ENCODE data around the gene ERG.

Gene ERG

DNA sequence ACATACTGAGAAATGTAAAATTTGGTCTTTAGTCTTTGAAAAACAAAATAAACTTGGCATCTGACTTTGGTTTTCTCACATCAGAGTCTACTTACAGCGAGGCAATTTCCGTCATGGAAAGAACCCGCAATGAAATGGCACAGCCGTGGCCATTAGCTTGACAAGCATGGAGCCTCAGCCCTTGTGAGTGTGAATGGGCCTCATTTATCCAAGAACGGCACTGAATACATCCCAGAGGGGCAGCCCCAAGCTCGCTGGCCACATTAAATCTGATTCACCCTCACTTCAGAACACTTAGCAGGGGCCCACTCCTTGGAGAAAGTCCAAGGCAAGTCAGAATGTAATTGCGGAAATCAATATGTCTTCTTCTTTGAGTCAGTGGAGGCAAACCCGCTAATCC lies 64.8 kb downstream of the ERG start:
- no peak for DNase-seq (ENCODE audit: low read depth)

DNA sequence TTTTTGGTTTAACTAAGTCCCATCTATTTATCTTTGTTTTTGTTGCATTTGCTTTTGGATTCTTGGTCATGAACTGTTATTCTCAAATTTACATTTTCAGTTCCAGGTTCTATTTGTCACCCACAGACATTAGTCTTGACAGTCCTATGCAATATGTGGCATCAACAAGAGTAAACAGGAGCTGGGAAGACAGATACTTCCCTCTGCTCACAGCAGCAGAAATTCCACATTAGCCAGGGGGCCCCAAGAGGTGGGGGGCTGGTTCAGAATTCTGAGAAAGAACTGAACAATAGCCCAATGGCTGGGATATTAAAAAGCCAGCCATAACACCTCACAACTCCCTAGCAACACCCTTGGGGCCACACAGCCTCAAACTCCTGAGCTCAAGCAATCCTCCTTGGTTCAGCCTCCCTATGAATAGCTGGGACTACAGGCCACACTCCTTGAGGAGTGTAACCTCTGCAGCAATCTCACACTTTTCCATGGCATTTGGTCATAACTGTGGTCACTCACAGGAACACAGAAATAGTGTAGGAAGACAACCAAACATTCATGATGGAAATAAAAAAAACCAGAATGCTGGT lies 67.8 kb downstream of the ERG start:
- DNase-seq (ENCODE audit: low read depth) = no peak

- DNase-seq (ENCODE audit: low read depth) = no peak
Measured at GRCh38 chr21:38429011-38429410, 69.3 kb downstream of the ERG start.

DNA sequence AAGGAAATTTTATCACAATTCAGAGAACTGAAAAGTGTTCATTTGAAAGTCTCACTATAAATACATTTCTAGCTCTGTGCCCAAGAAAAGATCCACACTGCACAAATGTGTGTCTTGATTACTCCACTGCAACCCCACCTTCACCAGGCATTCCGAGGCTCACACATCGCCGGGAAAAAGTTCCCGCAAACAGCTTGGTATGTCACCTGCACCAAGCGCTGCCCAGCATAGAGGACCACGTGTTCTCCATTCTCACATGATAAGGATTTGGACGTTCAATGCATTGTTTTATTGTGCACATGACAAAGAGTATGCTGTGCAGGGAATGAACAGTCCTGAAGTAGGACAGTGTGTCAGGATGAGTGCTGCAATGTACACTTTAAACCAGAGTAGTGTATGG lies 70.1 kb downstream of the ERG start:
- DNase-seq (ENCODE audit: low read depth) = no peak

GRCh38 chr21:38424305-38425019 lies 73.8 kb downstream of the ERG start:
- no peak for DNase-seq (ENCODE audit: low read depth)

DNA sequence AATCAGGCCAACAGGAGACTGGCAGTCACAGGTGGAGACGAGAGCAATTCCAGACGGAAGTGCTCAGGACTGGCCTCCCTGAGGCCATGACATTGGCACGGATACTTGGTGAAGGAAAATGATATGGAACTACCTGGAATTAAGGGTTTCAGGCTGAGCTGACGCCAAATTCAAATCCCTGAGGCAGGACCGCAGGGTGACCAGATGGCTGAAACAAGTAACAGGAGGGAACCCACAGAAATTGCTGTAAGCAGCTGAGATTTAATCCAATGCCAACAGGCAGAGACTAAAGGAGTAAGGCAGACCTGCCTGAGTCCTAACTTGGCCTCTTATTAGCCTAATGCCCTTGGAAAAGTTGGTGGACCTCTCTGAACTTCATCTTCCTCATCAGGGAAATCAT lies 76.2 kb downstream of the ERG start:
- no peak for DNase-seq (ENCODE audit: low read depth)

GRCh38 chr21:38420140-38420539 lies 78.1 kb downstream of the ERG start:
- DNase-seq (ENCODE audit: low read depth) = no peak

- no peak for DNase-seq (ENCODE audit: low read depth)
Measured at GRCh38 chr21:38417726-38418125, 80.6 kb downstream of the ERG start.

DNA sequence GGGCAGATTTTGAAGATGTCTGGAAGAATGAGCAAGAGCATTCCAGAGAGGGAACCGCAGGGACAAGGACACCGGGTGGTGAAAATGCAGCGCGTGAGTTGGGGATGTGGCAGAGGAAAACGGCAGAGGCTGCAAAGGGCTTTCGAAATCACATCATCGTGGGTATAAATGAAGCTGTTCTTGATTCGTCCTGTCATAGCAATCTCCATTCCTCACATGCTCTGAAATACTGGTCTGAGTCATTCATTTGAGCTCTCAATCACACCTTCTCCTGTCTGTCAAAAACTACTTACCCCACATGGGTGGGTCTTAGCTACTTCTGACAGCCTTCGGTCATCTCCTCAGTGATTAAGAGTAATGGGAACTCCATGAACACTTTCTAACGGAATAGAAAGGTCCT lies 81.5 kb downstream of the ERG start:
- no peak for DNase-seq (ENCODE audit: low read depth)

- DNase-seq (ENCODE audit: low read depth) = no peak
Measured at GRCh38 chr21:38413958-38414548, 84.2 kb downstream of the ERG start.

- DNase-seq (ENCODE audit: low read depth) = no peak
Measured at GRCh38 chr21:38410466-38410865, 87.8 kb downstream of the ERG start.

GRCh38 chr21:38409907-38410306 lies 88.4 kb downstream of the ERG start:
- DNase-seq (ENCODE audit: low read depth) = no peak

- DNase-seq (ENCODE audit: low read depth) = no peak
Measured at GRCh38 chr21:38404177-38404576, 94.1 kb downstream of the ERG start.

GRCh38 chr21:38402795-38403194 lies 95.5 kb downstream of the ERG start:
- no peak for DNase-seq (ENCODE audit: low read depth)

DNA sequence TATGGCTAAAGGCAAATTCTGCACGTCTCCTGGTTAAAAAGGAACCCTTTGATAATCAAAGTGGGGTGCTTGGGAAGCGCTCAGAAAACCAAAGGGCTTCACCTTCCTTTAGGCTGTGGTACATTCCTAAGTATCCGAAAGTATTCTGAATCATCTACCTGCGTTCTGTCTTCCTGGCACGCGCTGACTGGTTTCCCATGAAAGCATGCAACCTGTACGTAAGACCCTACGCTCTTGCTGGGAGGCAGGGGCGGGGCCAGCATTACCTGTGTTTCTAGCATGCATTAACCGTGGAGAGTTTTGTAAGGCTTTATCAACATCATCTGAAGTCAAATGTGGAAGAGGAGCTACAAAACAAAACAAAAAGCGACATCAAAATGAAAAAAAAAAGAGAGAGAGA lies 96.0 kb downstream of the ERG start:
- no peak for DNase-seq (ENCODE audit: low read depth)

DNA sequence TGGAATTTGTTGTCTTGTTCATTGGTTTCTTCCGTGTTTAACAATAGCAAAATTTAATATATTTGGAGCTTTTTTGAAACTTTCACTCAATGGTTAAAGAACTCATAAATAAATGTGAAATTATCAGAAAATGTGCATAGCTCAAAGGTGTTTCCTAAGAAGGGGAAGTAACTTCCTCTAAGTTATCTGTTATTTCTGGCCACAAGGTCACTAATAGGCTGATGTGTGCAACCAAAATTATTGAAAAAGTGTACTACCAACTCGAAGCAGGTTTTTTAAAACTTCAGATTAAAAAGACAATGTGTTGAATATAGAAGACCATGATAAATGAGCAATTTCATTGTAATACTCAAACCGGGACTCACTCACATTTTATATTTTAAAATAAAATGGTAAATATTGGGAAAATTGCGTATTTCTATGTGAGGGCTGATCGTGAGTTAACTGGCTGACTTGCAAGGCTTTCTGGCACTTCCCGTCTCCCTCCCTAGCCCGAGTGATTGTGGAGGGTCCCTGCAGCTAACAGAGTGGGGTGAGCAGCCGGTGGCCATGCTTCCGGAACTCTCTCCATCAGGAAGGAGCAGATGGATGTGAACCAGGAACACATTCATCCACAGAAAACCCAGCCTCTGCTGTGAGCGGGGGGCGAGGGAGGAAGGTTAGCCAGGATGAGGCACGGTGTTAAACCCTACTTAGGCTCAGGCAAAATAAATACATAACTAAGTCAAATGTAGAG lies 96.9 kb downstream of the ERG start:
- DNase-seq (ENCODE audit: low read depth) = no peak

GRCh38 chr21:38400195-38400919 lies 97.9 kb downstream of the ERG start:
- no peak for DNase-seq (ENCODE audit: low read depth)

DNA sequence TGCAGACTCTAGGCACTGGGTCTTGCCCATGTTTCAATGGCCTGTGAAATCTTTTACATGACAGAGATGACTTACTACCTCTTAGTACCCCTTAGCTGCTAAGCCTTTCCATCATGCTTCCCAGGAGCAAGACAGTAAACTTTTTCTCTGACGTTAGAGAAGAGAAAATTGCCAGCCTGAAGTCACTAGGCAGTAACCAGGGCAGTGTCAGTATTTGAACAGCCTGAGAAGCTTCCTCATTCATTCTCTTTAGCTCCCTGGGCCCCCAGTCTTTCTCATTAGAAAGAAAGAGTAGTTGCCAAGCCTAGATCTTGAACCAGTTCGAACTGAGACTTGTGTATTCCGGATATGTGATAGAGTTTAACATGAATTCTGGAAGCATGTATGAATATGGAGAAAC lies 99.2 kb downstream of the ERG start:
- no peak for DNase-seq (ENCODE audit: low read depth)

DNA sequence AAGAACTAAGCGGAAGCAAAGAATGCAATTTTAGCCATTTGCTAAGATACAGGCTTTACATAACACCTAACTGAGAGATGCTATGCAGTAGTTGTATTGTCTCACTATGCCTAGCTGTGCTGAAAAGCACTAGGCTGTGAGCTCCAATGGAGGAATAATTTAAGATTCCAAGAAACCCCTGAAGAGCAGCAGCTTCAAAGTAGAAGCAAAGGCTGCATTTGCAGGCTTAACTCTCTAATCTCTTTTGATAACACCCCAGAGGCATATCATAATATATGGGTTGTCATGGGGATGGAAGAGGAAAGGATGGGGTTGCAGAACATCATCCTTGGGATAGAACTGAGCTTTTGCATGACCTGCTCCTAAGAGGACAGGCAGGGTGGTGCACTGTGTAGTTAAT lies 102.0 kb downstream of the ERG start:
- no peak for DNase-seq (ENCODE audit: low read depth)

DNA sequence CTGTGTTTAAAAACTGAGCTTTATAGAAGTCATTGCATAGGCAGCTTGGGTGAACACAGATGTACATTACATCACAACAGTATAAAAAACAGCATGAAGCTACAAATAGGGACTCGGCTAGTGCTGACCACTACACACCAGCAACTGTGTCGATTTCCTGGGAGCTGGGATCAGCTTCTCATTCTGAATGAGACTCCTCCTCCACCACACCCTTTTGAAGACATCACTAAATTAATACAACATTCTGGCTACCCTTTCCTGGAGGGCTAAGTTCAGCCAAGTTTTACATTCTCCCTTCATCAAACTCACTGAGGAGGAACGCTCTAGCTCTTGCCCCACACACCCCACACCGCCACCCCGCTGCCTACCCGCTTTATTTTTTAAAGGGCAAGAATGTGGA lies 102.7 kb downstream of the ERG start:
- no peak for DNase-seq (ENCODE audit: low read depth)

GRCh38 chr21:38392661-38393060 lies 105.6 kb downstream of the ERG start:
- DNase-seq (ENCODE audit: low read depth) = no peak

DNA sequence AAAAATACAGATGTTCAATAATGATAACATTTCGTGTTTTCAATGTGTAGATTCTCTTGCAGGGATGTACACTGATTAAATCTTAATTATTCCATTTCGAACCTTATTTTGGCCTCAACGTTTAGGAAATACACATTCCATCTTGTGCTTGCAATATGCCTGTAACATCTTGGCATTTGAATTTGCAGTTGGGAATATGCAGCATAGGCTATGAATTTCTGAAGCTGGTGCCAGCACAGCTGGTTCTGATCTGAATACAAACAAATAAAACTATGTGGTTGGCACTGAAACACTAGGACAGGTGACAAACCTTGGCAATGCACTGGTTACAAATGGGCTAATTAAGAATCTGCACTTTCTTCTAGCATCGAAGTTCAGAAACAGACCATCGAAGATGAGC lies 108.4 kb downstream of the ERG start:
- DNase-seq (ENCODE audit: low read depth) = no peak

GRCh38 chr21:38389354-38389676 lies 109.0 kb downstream of the ERG start:
- DNase-seq (ENCODE audit: low read depth) = no peak

Measured in CMK (cell line).